Right lobe of liver (tissue), 6 donors: Measurements from ENCODE around the gene OR10A7. TPM values are rescaled to one million over a fixed set of nuclear protein-coding genes. Genes with fewer than 3 reads are reported as not detected.

Experiments
- ATAC-seq, 4 donors: fragments of 200-7000 bp; cut with Tn5 transposase; one replicate each; pipeline ENCODE4 v1.9.1; 2020; ENCODE audit warnings: mild to moderate bottlenecking in 4 of 4, moderate library complexity in 4 of 4
- DNase-seq, 3 donors: peaks; one replicate each; pipeline ENCODE4 v3.0.0-alpha.2; 2020
- H3K27ac ChIP-seq, 3 donors: fragments of 200-600 bp; one replicate each; pipeline ENCODE4 v1.8.0; 2022
- H3K27me3 ChIP-seq, 2 donors: fragments of 200-600 bp; one replicate each; pipeline ENCODE4 v1.8.0; 2022
- H3K36me3 ChIP-seq, 4 donors: fragments of 200-600 bp; sonication (generic) in 1 of 4; one replicate each; pipeline versions ENCODE4 v1.5.1 to v1.8.0; 2017 to 2022; ENCODE audit warnings: control low read depth in 1 of 4
- H3K4me1 ChIP-seq, 4 donors: fragments of 200-600 bp; sonication (generic) in 1 of 4; one replicate each; pipeline versions ENCODE4 v1.5.1 to v1.8.0; 2017 to 2022; ENCODE audit warnings: control low read depth in 1 of 4
- H3K4me3 ChIP-seq, 3 donors: fragments of 200-600 bp; one replicate each; pipeline ENCODE4 v1.8.0; 2022
- H3K9me3 ChIP-seq, 4 donors: fragments of 200-600 bp; sonication (generic) in 1 of 4; one replicate each; pipeline versions ENCODE4 v1.5.1 to v1.8.0; 2017 to 2022; ENCODE audit warnings: control low read depth in 1 of 4
- POLR2A ChIP-seq: fragments of 450-650 bp; IDR thresholded peaks from one replicate; pipeline ENCODE4 v1.6.1; 2017; ENCODE audit warnings: antibody characterized with exemption, mild to moderate bottlenecking
- WGBS: methylation state at CpG from one replicate; pipeline ENCODE4 v1.1.6; 2018; ENCODE audit warnings: low coverage, low lambda C conversion rate; ENCODE audit not compliant: insufficient coverage; ENCODE audit errors: missing lambda C conversion rate; 5-methylcytosine and 5-hydroxymethylcytosine counted together
- intact Hi-C, 2 donors: fragments of 100-400 bp; cut with DNase I; formaldehyde crosslinking; loops; one replicate each; pipeline versions ENCODE4 v1.11.2 to v1.14.1; 2022
- total RNA-seq, 6 experiments: library from RNA; depleted of rRNA in 2 of 6; stranded (reverse); fragments of >200 nt in 2 of 6; fragmentation: NEBNext Ultra II Directional in 3 of 6; extraction: Animal tissue kit (Norgen Biotek cat#: 25700) in 3 of 6; gene quantifications; one replicate each; pipeline versions ENCODE4 v1.1.0 to v1.2.4, GENCODE V29; 2016 to 2023
- TF ChIP-seq, protein P1 (sequence below), 4 donors: fragments of 200-600 bp in 3 of 4; fragments of 450-650 bp in 1 of 4; IDR thresholded peaks; one replicate each; pipeline versions ENCODE4 v1.5.1 to v1.8.0; 2016 to 2022; ENCODE audit warnings: antibody characterized with exemption in 4 of 4, mild to moderate bottlenecking in 2 of 4
- donor health status: DM: no; HTN: yes; CAD: no.
- donor health status: DM: no; HTN: no; CAD: no.
- donor health status: DM: no; HTN: no; CAD: no.
- donor health status: DM: no; HTN: yes; CAD: no.
- donor health status: DM: no; HTN: yes; CAD: no.

OR10A7 gene
- total RNA-seq, 6 experiments from 2014 or later, result not detected

- TF ChIP-seq, protein P1, sequence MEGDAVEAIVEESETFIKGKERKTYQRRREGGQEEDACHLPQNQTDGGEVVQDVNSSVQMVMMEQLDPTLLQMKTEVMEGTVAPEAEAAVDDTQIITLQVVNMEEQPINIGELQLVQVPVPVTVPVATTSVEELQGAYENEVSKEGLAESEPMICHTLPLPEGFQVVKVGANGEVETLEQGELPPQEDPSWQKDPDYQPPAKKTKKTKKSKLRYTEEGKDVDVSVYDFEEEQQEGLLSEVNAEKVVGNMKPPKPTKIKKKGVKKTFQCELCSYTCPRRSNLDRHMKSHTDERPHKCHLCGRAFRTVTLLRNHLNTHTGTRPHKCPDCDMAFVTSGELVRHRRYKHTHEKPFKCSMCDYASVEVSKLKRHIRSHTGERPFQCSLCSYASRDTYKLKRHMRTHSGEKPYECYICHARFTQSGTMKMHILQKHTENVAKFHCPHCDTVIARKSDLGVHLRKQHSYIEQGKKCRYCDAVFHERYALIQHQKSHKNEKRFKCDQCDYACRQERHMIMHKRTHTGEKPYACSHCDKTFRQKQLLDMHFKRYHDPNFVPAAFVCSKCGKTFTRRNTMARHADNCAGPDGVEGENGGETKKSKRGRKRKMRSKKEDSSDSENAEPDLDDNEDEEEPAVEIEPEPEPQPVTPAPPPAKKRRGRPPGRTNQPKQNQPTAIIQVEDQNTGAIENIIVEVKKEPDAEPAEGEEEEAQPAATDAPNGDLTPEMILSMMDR (IDR thresholded peaks at IDR 0.05), result no peak
- no peak for TF ChIP-seq POLR2A
- DNase-seq, result no peak
- no peaks in the 10 kb centered on the region for H3K27me3 ChIP-seq
- H3K4me3 ChIP-seq, result no peak overlapping the region
- intact Hi-C loops, result no loop called here
- no peak overlapping the region for H3K27ac ChIP-seq
- no peaks in the 10 kb centered on the region for H3K4me1 ChIP-seq
- WGBS, result 41% methylated on average over 3 of the region's 3 CpGs
- H3K36me3 ChIP-seq, result no peaks in the 10 kb centered on the region
- H3K9me3 ChIP-seq, result no peaks in the 10 kb centered on the region
- no peak for ATAC-seq
These were observed 6.8 kb downstream of the OR10A7 start for GRCh38 chr12:55227643-55228042.

DNA sequence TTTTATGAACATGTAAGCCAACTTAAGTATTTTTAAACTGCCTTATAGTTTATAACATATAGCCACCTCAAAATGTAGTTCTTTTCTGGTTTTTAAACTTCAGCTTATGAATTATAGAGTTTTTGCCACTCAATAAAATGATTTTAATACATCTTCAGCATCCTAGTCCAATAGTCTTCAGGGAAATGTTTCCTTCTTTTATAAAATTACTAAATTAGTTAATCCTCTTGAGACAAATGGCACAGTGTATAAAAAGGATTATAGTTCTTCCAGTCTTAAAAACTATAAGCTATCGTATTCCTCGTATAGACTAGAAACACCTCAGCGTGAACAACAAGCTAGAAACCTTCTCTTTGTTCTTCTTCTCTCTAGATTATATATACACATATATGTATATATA is 23.5 kb downstream of the OR10A7 start, which contains the start of gene OR6C74:
OR6C74 (plus strand) TSS at position 301 of the 400 bp plus-strand sequence. CDS start 2,679 bp downstream, outside the sequence.
- H3K4me1 ChIP-seq, result no peaks in the 10 kb centered on the region
- DNase-seq (no peak), ATAC-seq (no peak)
- no peaks in the 10 kb centered on the region for H3K36me3 ChIP-seq
- intact Hi-C loops, result no loop called here
- no peaks in the 10 kb centered on the region for H3K9me3 ChIP-seq
- H3K27ac ChIP-seq, result no peak within 1 kb of the TSS
- whole genome bisulfite sequencing, result 91% methylated on average over 3 of the region's 3 CpGs
- no peak within 1 kb of the TSS for H3K4me3 ChIP-seq
- no peaks in the 10 kb centered on the region for H3K27me3 ChIP-seq
- TF ChIP-seq POLR2A, result no peak
- TF ChIP-seq, protein P1 (IDR thresholded peaks at IDR 0.05), result no peak

DNA sequence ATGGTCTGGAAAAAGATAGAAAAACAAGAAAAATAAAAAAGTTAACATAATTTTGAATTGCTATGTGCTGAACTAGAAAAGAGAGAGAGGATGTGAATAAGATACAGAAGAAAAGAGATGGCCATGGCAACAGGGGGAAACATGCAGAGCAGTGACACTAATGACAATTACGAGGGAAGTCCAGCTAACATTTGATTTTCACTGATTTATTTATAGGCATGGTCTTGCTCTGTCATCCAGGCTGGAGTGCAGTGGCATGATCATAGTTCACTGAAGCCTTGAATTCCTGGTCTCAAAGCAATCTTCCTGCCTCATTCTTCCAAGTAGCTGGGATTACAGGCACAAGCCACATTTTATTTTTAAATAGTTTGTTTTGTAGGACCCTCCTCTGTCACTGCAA is 25.3 kb downstream of the OR10A7 start:
- H3K9me3 ChIP-seq, result no peaks in the 10 kb centered on the region
- DNase-seq (no peak), ATAC-seq (no peak)
- no peaks in the 10 kb centered on the region for H3K27me3 ChIP-seq
- WGBS, result 25% methylated on average over 1 of the region's 1 CpG
- H3K4me3 ChIP-seq, result no peak overlapping the region
- no peak for TF ChIP-seq POLR2A
- TF ChIP-seq, protein P1 (IDR thresholded peaks at IDR 0.05), result no peak
- no peak overlapping the region for H3K27ac ChIP-seq
- H3K4me1 ChIP-seq, result peaks cover 0 to 2% (median 0%) of the 10 kb centered on the region in 4 donors
- H3K36me3 ChIP-seq, result no peaks in the 10 kb centered on the region
- intact Hi-C loops, result no loop called here

DNA sequence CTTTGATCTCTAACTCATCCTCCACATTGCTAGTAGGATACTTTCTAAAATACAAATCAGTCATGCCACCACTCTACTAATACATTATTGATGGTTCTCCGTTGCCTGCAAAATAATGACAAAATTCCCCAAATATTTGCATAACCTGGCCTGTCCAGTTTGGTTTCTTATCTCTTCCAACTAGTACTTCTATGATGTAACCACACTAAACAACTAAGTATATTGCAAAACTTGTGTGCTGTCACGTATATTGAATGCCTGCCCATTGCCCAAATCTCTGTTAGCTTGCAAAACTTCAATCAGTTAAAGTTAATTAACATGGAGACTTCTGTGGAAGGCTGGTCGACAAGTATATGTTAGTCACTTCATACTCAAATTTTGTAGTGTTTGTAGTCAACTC is 30.1 kb downstream of the OR10A7 start:
- TF ChIP-seq, protein P1 (IDR thresholded peaks at IDR 0.05), result no peak
- TF ChIP-seq POLR2A, result no peak
- Histone ChIP-seq H3K27ac (no peak overlapping the region), H3K27me3 (no peaks in the 10 kb centered on the region), H3K9me3 (no peaks in the 10 kb centered on the region), H3K4me3 (no peak overlapping the region), H3K4me1 (peaks cover 0 to 4% (median 0%) of the 10 kb centered on the region in 4 donors), H3K36me3 (no peaks in the 10 kb centered on the region)
- DNase-seq (peak in 1 of 3 donors; percentile 46), ATAC-seq (peak; percentile 81 to 96 (median 92))
- intact Hi-C loops, result no loop called here
- 19% methylated on average over 3 of the region's 3 CpGs for WGBS

- peaks cover 0 to 4% (median 0%) of the 10 kb centered on the region in 4 donors for H3K4me1 ChIP-seq
- TF ChIP-seq, protein P1 (IDR thresholded peaks at IDR 0.05), result no peak
- TF ChIP-seq POLR2A, result no peak
- no peaks in the 10 kb centered on the region for H3K27me3 ChIP-seq
- DNase-seq (no peak), ATAC-seq (no peak)
- H3K36me3 ChIP-seq, result no peaks in the 10 kb centered on the region
- H3K27ac ChIP-seq, result no peak overlapping the region
- intact Hi-C loops, result no loop called here
- no peaks in the 10 kb centered on the region for H3K9me3 ChIP-seq
- H3K4me3 ChIP-seq, result no peak overlapping the region
These were observed 32.5 kb downstream of the OR10A7 start for GRCh38 chr12:55253281-55253680.
